IMR-90 (cell line): ENCODE results near the gene MAN2A1. TPM values are rescaled to one million over a fixed set of nuclear protein-coding genes. Genes with fewer than 3 reads are reported as not detected.

ENCODE experiments used
- ATAC-seq: fragments of 200-7000 bp; cut with Tn5 transposase; 2 replicates; pipeline ENCODE4 v1.9.1; 2020; ENCODE audit warnings: low read depth, mild to moderate bottlenecking, moderate library complexity
- BruUV-seq: library from RNA; stranded (reverse); fragments of 400-500 nt; replicated peaks from 2 replicates; lab custom pipeline; 2021; lab: Mats Ljungman, UMichigan
- CTCF ChIA-PET: fragments of 300-600 bp; formaldehyde crosslinking; extraction: SDS; loops from one replicate; lab custom pipeline; 2021; ENCODE audit warnings: antibody characterized with exemption; lab: Yijun Ruan, JAX
- POLR2A ChIA-PET: fragments of 300-600 bp; sonication (Branson Sonifier 250); formaldehyde crosslinking; loops from one replicate; lab custom pipeline; 2022; ENCODE audit warnings: antibody characterized with exemption; ENCODE audit not compliant: unreplicated experiment; lab: Charles Lee
- DNase-seq: peaks from one replicate; pipeline ENCODE4 v3.0.0; 2013
- H2AFZ ChIP-seq: replicated peaks from 2 replicates; pipeline ENCODE3; 2013; ENCODE audit warnings: low read length, mild to moderate bottlenecking; ENCODE audit not compliant: poor library complexity
- H2AK5ac ChIP-seq: 2 replicates; pipeline ENCODE4 v1.6.1; 2013; ENCODE audit warnings: low read depth, low read length, inconsistent platforms
- H2AK9ac ChIP-seq: replicated peaks from 2 replicates; pipeline ENCODE3; 2013; ENCODE audit warnings: mild to moderate bottlenecking, low read depth, low read length, moderate library complexity; ENCODE audit not compliant: poor library complexity
- H2BK120ac ChIP-seq: 2 replicates; pipeline ENCODE4 v1.6.1; 2013; ENCODE audit warnings: low read depth, low read length, inconsistent platforms
- H2BK15ac ChIP-seq: 3 replicates; pipeline ENCODE4 v1.6.1; 2013; ENCODE audit warnings: low read depth, low read length, inconsistent platforms
- H2BK20ac ChIP-seq: 2 replicates; pipeline ENCODE4 v1.6.1; 2013; ENCODE audit warnings: low read depth, mild to moderate bottlenecking, inconsistent platforms, low read length, moderate library complexity
- H2BK5ac ChIP-seq: 2 replicates; pipeline ENCODE4 v1.6.1; 2013; ENCODE audit warnings: mild to moderate bottlenecking, low read depth, low read length, inconsistent platforms; ENCODE audit not compliant: poor library complexity, severe bottlenecking
- H3K14ac ChIP-seq: replicated peaks from 2 replicates; pipeline ENCODE4 v1.6.1; 2013; ENCODE audit warnings: low read depth, low read length, inconsistent platforms
- H3K18ac ChIP-seq: 2 replicates; pipeline ENCODE4 v1.6.1; 2013; ENCODE audit warnings: low read depth, low read length, control low read depth
- H3K23ac ChIP-seq: 2 replicates; pipeline ENCODE4 v1.6.1; 2013; ENCODE audit warnings: low read depth, low read length, inconsistent platforms
- H3K27ac ChIP-seq: 2 replicates; pipeline ENCODE4 v1.5.1; 2013; ENCODE audit warnings: mild to moderate bottlenecking, control low read depth, low read length; ENCODE audit not compliant: insufficient read depth
- H3K27me3 ChIP-seq: 2 replicates; pipeline ENCODE4 v1.6.1; 2013; ENCODE audit warnings: low read length; ENCODE audit not compliant: control insufficient read depth, insufficient read depth
- H3K36me3 ChIP-seq: 2 replicates; pipeline ENCODE4 v1.6.1; 2013; ENCODE audit warnings: low read length, mixed read lengths; ENCODE audit not compliant: control insufficient read depth, insufficient read depth
- H3K4ac ChIP-seq: 2 replicates; pipeline ENCODE4 v1.6.1; 2013; ENCODE audit warnings: low read depth, low read length, inconsistent platforms
- H3K4me1 ChIP-seq: 2 replicates; pipeline ENCODE4 v1.6.1; 2013; ENCODE audit warnings: low read length, mixed read lengths; ENCODE audit not compliant: control insufficient read depth, insufficient read depth
- H3K4me2 ChIP-seq: 2 replicates; pipeline ENCODE4 v1.6.1; 2013; ENCODE audit warnings: low read depth, mild to moderate bottlenecking, control low read depth, low read length, moderate library complexity
- H3K4me3 ChIP-seq: 2 replicates; pipeline ENCODE4 v1.5.1; 2013; ENCODE audit warnings: low read depth, mild to moderate bottlenecking, control low read depth, low read length, moderate library complexity; ENCODE audit not compliant: insufficient read depth
- H3K56ac ChIP-seq: 2 replicates; pipeline ENCODE4 v1.6.1; 2013; ENCODE audit warnings: low read length, inconsistent platforms; ENCODE audit not compliant: insufficient read depth; ENCODE audit errors: extremely low read depth
- H3K79me1 ChIP-seq, 2 experiments: 2 replicates each; pipeline ENCODE4 v1.6.1; 2013; ENCODE audit warnings: low read length in 2 of 2, inconsistent platforms in 1 of 2, low read depth in 1 of 2
- H3K9ac ChIP-seq: 2 replicates; pipeline ENCODE4 v1.6.1; 2013; ENCODE audit warnings: low read depth, low read length, control low read depth
- H3K9me1 ChIP-seq: 2 replicates; pipeline ENCODE4 v1.6.1; 2013; ENCODE audit warnings: low read length, inconsistent platforms; ENCODE audit not compliant: insufficient read depth
- H3K9me3 ChIP-seq: 2 replicates; pipeline ENCODE4 v1.6.1; 2013; ENCODE audit warnings: low read length; ENCODE audit not compliant: control insufficient read depth, insufficient read depth
- H4K20me1 ChIP-seq: 2 replicates; pipeline ENCODE4 v1.6.1; 2013; ENCODE audit warnings: low read length, inconsistent platforms; ENCODE audit not compliant: insufficient read depth
- H4K5ac ChIP-seq: 2 replicates; pipeline ENCODE4 v1.6.1; 2013; ENCODE audit warnings: mild to moderate bottlenecking, low read depth, low read length, control low read depth
- H4K8ac ChIP-seq, 2 experiments: 2 replicates each; pipeline ENCODE4 v1.6.1; 2013; ENCODE audit warnings: low read depth in 2 of 2, low read length in 2 of 2, control low read depth in 1 of 2, inconsistent platforms in 1 of 2
- H4K91ac ChIP-seq: 2 replicates; pipeline ENCODE4 v1.6.1; 2013; ENCODE audit warnings: low read depth, low read length, inconsistent platforms; ENCODE audit not compliant: insufficient read depth
- BHLHE40 ChIP-seq: fragments of 150-350 bp; IDR thresholded peaks from 2 replicates; pipeline ENCODE4 v1.6.1; 2016; ENCODE audit warnings: mild to moderate bottlenecking, low read depth, low read length
- CEBPB ChIP-seq: IDR thresholded peaks from 2 replicates; pipeline ENCODE4 v1.6.1; 2012; ENCODE audit warnings: low read depth, low read length, improper control_type of control experiment
- CHD1 ChIP-seq: IDR thresholded peaks from 2 replicates; pipeline ENCODE4 v1.6.1; 2012; ENCODE audit warnings: low read depth, low read length, improper control_type of control experiment
- CTCF ChIP-seq: conservative IDR thresholded peaks from 2 replicates; pipeline ENCODE4 v1.5.1; 2012; ENCODE audit warnings: mild to moderate bottlenecking, low read depth, low read length, improper control_type of control experiment
- ELK1 ChIP-seq: fragments of 150-350 bp; IDR thresholded peaks from 2 replicates; pipeline ENCODE4 v1.6.1; 2016; ENCODE audit warnings: low read depth, mild to moderate bottlenecking, low read length, moderate library complexity, borderline replicate concordance
- FOS ChIP-seq: fragments of 150-350 bp; IDR thresholded peaks from 2 replicates; pipeline ENCODE4 v1.6.1; 2016; ENCODE audit warnings: low read depth, low read length
- MAFK ChIP-seq: IDR thresholded peaks from 2 replicates; pipeline ENCODE4 v1.6.1; 2012; ENCODE audit warnings: low read depth, low read length, improper control_type of control experiment
- MAZ ChIP-seq: IDR thresholded peaks from 2 replicates; pipeline ENCODE4 v1.6.1; 2012; ENCODE audit warnings: low read depth, mild to moderate bottlenecking, low read length, improper control_type of control experiment, moderate library complexity, borderline replicate concordance
- MXI1 ChIP-seq: IDR thresholded peaks from 2 replicates; pipeline ENCODE4 v1.6.1; 2012; ENCODE audit warnings: low read depth, mild to moderate bottlenecking, low read length, moderate library complexity, borderline replicate concordance
- NFE2L2 ChIP-seq: fragments of 150-350 bp; IDR thresholded peaks from 2 replicates; pipeline ENCODE4 v1.6.1; 2016; ENCODE audit warnings: low read depth, mild to moderate bottlenecking, low read length
- POLR2A ChIP-seq: IDR thresholded peaks from 2 replicates; pipeline ENCODE4 v1.6.1; 2012; ENCODE audit warnings: mild to moderate bottlenecking, low read depth, low read length
- RAD21 ChIP-seq: IDR thresholded peaks from 2 replicates; pipeline ENCODE4 v1.6.1; 2012; ENCODE audit warnings: low read length, improper control_type of control experiment
- RCOR1 ChIP-seq: IDR thresholded peaks from 2 replicates; pipeline ENCODE4 v1.6.1; 2012; ENCODE audit warnings: mild to moderate bottlenecking, low read length, improper control_type of control experiment; ENCODE audit not compliant: insufficient replicate concordance
- RFX5 ChIP-seq: IDR thresholded peaks from 2 replicates; pipeline ENCODE4 v1.8.0; 2012; ENCODE audit warnings: low read depth, mild to moderate bottlenecking, low read length, moderate library complexity
- SMC3 ChIP-seq: fragments of 150-350 bp; IDR thresholded peaks from 2 replicates; pipeline ENCODE4 v1.6.1; 2016; ENCODE audit warnings: low read depth, mild to moderate bottlenecking, antibody characterized with exemption, low read length, moderate library complexity
- USF2 ChIP-seq: fragments of 150-350 bp; IDR thresholded peaks from 2 replicates; pipeline ENCODE4 v1.6.1; 2017; ENCODE audit warnings: mild to moderate bottlenecking, antibody characterized with exemption, low read length, low read depth
- whole genome bisulfite sequencing, 2 experiments: methylation state at CpG; one replicate each; pipeline versions ENCODE4 v1.1.5 to v1.1.7; 2013; ENCODE audit warnings: missing lambda C conversion rate in 2 of 2; ENCODE audit not compliant: insufficient read length in 1 of 2; ENCODE audit errors: extremely low coverage in 2 of 2; 5-methylcytosine and 5-hydroxymethylcytosine counted together
- dilution Hi-C: fragments of 300-500 bp; cut with HindIII; formaldehyde crosslinking; loops from one replicate; pipeline ENCODE4 v1.14.3; 2018; ENCODE audit warnings: low sequenced_read_pairs; ENCODE audit not compliant: unreplicated experiment
- in situ Hi-C: fragments of 300-500 bp; cut with MboI; formaldehyde crosslinking; loops from 3 replicates; pipeline ENCODE4 v1.14.3; 2019; ENCODE audit warnings: low sequenced_read_pairs, inconsistent platforms, mixed read lengths
- intact Hi-C: fragments of 100-400 bp; cut with micrococcal nuclease; formaldehyde crosslinking; loops from 2 replicates; pipeline ENCODE4 v1.10.0; 2022
- polyA plus RNA-seq, 3 experiments: library from polyadenylated mRNA; depleted of rRNA; stranded (reverse); fragments of >200 nt; gene quantifications; 2 replicates each; pipeline ENCODE4 v1.2.3, GENCODE V29; 2012; ENCODE audit warnings: low replicate concordance in 1 of 3
- total RNA-seq: library from RNA; depleted of rRNA; stranded (reverse); fragments of >200 nt; gene quantifications from 2 replicates; pipeline ENCODE4 v1.2.3, GENCODE V29; 2012

The MAN2A1 gene
- total and polyA plus RNA-seq, 2 of the 4 experiments (the other 2 are of a cell fraction), result 16.4 to 29.6 TPM

- H2BK5ac ChIP-seq, result no peak overlapping the region
- H3K27me3 ChIP-seq, result no peaks in the 10 kb centered on the region
- H3K4me3 ChIP-seq, result no peak overlapping the region
- BruUV-seq, result no TSS peak
- H3K4me1 ChIP-seq, result no peaks in the 10 kb centered on the region
- H4K8ac ChIP-seq, result no peak overlapping the region
- H3K9me1 ChIP-seq, result no peaks in the 10 kb centered on the region; the same call in 1 of the 2 replicates
- no peak overlapping the region for H3K18ac ChIP-seq
- H4K91ac ChIP-seq, result no peak overlapping the region
- H3K14ac ChIP-seq, result no peak overlapping the region
- DNase-seq (no peak), ATAC-seq (no peak)
- intact Hi-C loops (loop anchor here (10.0 kb wide), 1 partner anchor 844 kb away; no protein-coding TSS in a partner anchor), dilution Hi-C loops (no loop called here), in situ Hi-C loops (no loop called here)
- no peak overlapping the region for H3K56ac ChIP-seq
- no peaks in the 10 kb centered on the region for H3K79me1 ChIP-seq
- no peak overlapping the region for H2BK120ac ChIP-seq
- TF ChIP-seq MXI1, result no peak
- no peak for TF ChIP-seq BHLHE40
- no peak for TF ChIP-seq SMC3
- no peak for TF ChIP-seq CHD1
- no peak for TF ChIP-seq FOS
- TF ChIP-seq USF2, result no peak
- TF ChIP-seq POLR2A, result no peak
- no peak for TF ChIP-seq CEBPB
- no peak for TF ChIP-seq MAZ
- TF ChIP-seq ELK1, result no peak
- no peak for TF ChIP-seq NFE2L2
- no peak for TF ChIP-seq MAFK
- no peak for TF ChIP-seq RAD21
- no peak for TF ChIP-seq RFX5
- TF ChIP-seq RCOR1, result no peak
- no peak for TF ChIP-seq CTCF
- WGBS, 2 experiments, result no CpG with 5 or more reads among the region's 4 CpGs
- no peak overlapping the region for H3K23ac ChIP-seq
- H2AK9ac ChIP-seq, result no peak overlapping the region
- POLR2A ChIA-PET, result no interaction called here
- no peak overlapping the region for H2AFZ ChIP-seq
- H3K9me3 ChIP-seq, result no peaks in the 10 kb centered on the region
- H3K4ac ChIP-seq, result no peak overlapping the region
- no peaks in the 10 kb centered on the region for H3K36me3 ChIP-seq
- no peak overlapping the region for H3K4me2 ChIP-seq
- no peak overlapping the region for H2AK5ac ChIP-seq
- no peak overlapping the region for H3K27ac ChIP-seq
- CTCF ChIA-PET, result no interaction called here
- no peak overlapping the region for H2BK20ac ChIP-seq
- no peak overlapping the region for H2BK15ac ChIP-seq
- no peak overlapping the region for H3K9ac ChIP-seq
- no peaks in the 10 kb centered on the region for H4K20me1 ChIP-seq
- H4K5ac ChIP-seq, result no peak overlapping the region
These were observed 39.2 kb upstream of the MAN2A1 start for GRCh38 chr5:109650493-109650892.
